Measurements from ENCODE around the gene RNF151.

Gene RNF151

DNA sequence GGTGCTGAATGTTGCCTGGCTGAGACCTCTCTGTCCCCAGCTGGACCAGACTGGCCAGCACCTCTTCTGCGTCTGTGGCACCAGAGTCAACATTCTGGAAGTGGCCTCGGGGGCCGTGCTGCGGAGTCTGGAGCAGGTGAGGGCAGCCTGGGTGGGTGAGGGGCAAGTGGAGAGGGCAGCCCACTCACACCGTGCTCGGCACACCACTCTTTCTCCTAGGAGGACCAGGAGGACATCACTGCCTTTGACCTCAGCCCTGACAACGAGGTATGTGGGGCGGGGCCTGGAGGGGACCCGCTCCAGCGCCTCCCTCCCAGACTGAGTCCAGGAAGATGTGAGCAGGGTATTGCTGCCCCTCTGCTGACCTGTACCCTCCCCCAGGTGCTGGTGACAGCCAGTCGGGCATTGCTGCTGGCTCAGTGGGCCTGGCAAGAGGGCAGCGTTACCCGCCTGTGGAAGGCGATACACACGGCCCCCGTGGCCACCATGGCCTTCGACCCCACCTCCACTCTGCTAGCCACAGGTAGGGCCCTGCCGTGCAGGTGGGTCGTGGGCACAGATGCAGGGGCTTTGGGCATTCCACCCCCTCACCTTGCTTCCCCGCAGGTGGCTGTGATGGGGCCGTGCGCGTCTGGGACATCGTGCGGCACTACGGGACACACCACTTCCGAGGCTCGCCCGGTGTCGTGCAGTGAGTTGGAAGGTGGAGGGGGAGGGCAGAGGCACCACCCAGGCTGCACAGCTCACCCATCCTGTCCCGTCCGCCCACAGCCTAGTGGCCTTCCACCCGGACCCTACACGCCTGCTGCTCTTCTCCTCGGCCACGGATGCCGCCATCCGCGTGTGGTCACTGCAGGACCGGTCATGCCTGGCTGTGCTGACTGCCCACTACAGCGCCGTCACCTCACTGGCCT lies 7.8 kb downstream of the RNF151 start:
- Histone ChIP-seq H3K27ac (no peak overlapping the region), H3K9me3 (no peaks in the 10 kb centered on the region), H3K4me1 (ENCODE audit: control insufficient read depth in 1 of 2, insufficient read depth in 1 of 2, low read depth in 1 of 2, low read length in 1 of 2) (peaks cover 19 to 22% of the 10 kb centered on the region in 2 experiments), H3K27me3 (peaks cover 18% of the 10 kb centered on the region), H3K36me3 (peaks cover 41% of the 10 kb centered on the region), H3K4me3 (ENCODE audit: low read depth in 1 of 2, low read length in 1 of 2) (no peak overlapping the region)
- TF ChIP-seq, protein P1, sequence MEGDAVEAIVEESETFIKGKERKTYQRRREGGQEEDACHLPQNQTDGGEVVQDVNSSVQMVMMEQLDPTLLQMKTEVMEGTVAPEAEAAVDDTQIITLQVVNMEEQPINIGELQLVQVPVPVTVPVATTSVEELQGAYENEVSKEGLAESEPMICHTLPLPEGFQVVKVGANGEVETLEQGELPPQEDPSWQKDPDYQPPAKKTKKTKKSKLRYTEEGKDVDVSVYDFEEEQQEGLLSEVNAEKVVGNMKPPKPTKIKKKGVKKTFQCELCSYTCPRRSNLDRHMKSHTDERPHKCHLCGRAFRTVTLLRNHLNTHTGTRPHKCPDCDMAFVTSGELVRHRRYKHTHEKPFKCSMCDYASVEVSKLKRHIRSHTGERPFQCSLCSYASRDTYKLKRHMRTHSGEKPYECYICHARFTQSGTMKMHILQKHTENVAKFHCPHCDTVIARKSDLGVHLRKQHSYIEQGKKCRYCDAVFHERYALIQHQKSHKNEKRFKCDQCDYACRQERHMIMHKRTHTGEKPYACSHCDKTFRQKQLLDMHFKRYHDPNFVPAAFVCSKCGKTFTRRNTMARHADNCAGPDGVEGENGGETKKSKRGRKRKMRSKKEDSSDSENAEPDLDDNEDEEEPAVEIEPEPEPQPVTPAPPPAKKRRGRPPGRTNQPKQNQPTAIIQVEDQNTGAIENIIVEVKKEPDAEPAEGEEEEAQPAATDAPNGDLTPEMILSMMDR (IDR thresholded peaks at IDR 0.05), result no peak

DNA sequence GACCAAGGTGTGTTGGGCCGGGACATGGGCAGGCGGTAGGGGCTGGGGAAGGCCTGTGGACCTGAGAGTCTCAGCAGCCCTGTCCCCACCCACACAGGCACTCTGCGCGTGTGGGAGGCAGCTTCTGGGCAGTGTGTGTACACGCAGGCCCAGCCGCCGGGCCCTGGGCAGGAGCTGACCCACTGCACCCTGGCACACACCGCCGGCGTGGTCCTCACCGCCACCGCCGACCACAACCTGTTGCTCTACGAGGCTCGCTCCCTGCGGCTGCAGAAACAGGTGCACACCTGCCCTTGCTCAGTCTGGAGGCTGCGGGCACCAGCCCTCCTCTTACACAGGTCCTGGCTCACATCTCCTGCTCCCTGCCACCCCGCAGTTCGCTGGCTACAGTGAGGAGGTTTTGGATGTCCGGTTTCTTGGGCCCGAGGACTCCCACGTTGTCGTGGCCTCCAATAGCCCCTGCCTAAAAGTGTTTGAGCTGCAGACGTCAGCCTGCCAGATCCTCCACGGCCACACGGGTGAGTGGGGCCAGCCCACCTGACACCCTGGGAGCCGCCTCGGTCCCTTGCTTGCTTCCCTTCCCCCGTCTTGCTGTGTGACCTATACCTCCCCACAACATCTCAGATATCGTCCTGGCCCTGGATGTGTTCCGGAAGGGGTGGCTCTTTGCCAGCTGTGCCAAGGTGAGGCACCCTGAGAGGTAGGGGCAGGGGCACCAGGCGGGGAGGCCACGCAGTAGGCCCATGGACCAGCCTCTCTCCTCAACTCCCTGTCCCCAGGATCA lies 9.0 kb downstream of the RNF151 start:
- H3K27ac ChIP-seq, result no peak overlapping the region
- peaks cover 30% of the 10 kb centered on the region for H3K27me3 ChIP-seq
- peaks cover 19 to 21% of the 10 kb centered on the region in 2 experiments for H3K4me1 ChIP-seq (ENCODE audit: control insufficient read depth in 1 of 2, insufficient read depth in 1 of 2, low read depth in 1 of 2, low read length in 1 of 2)
- H3K4me3 ChIP-seq (ENCODE audit: low read depth in 1 of 2, low read length in 1 of 2), result no peak overlapping the region
- peaks cover 41% of the 10 kb centered on the region for H3K36me3 ChIP-seq
- no peaks in the 10 kb centered on the region for H3K9me3 ChIP-seq
- TF ChIP-seq, protein P1 (IDR thresholded peaks at IDR 0.05), result no peak

DNA sequence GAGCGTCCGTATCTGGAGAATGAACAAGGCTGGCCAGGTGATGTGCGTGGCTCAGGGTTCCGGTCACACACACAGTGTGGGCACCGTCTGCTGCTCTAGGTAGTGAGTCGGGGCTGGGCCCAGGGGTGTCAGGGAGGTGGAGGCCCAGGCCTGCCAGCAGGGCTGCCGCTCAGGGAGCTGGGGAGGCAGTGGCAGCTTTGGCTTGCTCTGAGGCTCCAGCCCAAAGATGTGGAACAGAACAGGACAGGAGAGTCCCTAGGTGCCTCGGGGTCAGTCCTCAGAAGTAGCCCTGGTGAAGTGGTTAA lies 9.5 kb downstream of the RNF151 start:
- Histone ChIP-seq H3K4me1 (ENCODE audit: control insufficient read depth in 1 of 2, insufficient read depth in 1 of 2, low read depth in 1 of 2, low read length in 1 of 2) (peaks cover 14 to 15% of the 10 kb centered on the region in 2 experiments), H3K4me3 (ENCODE audit: low read depth in 1 of 2, low read length in 1 of 2) (no peak overlapping the region), H3K27me3 (peaks cover 35% of the 10 kb centered on the region), H3K9me3 (no peaks in the 10 kb centered on the region), H3K36me3 (peaks cover 41% of the 10 kb centered on the region), H3K27ac (no peak overlapping the region)
- TF ChIP-seq, protein P1 (IDR thresholded peaks at IDR 0.05), result no peak

DNA sequence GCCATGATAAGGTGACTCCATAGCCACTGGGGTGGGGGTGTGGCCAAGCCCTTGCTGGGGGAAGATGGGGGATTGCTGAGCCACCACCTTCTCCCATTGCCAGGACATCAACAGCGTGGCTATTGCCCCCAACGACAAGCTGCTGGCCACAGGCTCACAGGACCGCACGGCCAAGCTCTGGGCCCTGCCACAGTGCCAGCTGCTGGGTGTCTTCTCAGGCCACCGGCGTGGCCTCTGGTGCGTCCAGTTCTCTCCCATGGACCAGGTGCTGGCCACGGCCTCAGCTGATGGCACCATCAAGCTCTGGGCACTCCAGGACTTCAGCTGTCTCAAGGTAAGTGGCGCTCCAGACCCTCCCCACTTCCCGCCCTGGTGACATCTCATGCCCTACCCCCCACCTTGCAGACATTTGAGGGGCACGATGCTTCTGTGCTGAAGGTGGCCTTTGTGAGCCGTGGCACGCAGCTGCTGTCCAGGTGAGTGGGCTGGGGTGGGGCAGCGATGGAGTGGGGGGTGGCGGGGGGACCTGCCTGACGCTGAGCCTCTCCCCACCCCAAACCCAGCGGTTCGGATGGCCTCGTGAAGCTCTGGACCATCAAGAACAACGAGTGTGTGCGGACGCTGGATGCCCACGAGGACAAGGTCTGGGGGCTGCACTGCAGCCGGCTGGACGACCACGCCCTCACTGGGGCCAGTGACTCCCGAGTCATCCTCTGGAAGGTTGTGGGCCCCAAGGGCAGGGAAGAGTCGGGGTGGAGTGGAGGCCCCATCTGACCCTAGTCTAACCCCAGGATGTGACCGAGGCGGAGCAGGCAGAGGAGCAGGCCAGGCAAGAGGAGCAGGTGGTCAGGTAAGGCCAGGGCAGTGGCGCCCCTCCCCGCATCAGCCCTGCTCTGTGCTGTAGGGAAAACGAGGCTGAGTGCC lies 10.6 kb downstream of the RNF151 start:
- peaks cover 8% of the 10 kb centered on the region in 2 experiments for H3K4me1 ChIP-seq (ENCODE audit: control insufficient read depth in 1 of 2, insufficient read depth in 1 of 2, low read depth in 1 of 2, low read length in 1 of 2)
- peaks cover 46% of the 10 kb centered on the region for H3K27me3 ChIP-seq
- H3K4me3 ChIP-seq (ENCODE audit: low read depth in 1 of 2, low read length in 1 of 2), result no peak overlapping the region

More for the DNA sequence above, 10.6 kb downstream of the RNF151 start:
- Histone ChIP-seq H3K9me3 (no peaks in the 10 kb centered on the region), H3K27ac (no peak overlapping the region), H3K36me3 (peaks cover 41% of the 10 kb centered on the region)
- TF ChIP-seq, protein P1 (IDR thresholded peaks at IDR 0.05), result no peak

Measured in neutrophil (primary cell).